WTC11 (cell line): ENCODE measurements around the gene LAMB4.

Source experiments
- ATF3 ChIP-seq: sonication (generic); formaldehyde crosslinking; conservative IDR thresholded peaks from 2 replicates; pipeline ENCODE4 v1.8.1; 2022; ENCODE audit warnings: mild to moderate bottlenecking, missing genetic modification reagents
- CREM ChIP-seq: sonication (generic); formaldehyde crosslinking; IDR thresholded peaks from 2 replicates; pipeline ENCODE4 v1.8.1; 2022; ENCODE audit warnings: mild to moderate bottlenecking, missing genetic modification reagents, moderate library complexity
- CTCF ChIP-seq: fragments of 200-600 bp; IDR thresholded peaks from 2 replicates; pipeline ENCODE4 v1.8.0; 2022; ENCODE audit warnings: antibody characterized with exemption
- ESRRA ChIP-seq: sonication (generic); formaldehyde crosslinking; IDR thresholded peaks from 2 replicates; pipeline ENCODE4 v1.8.1; 2022; ENCODE audit warnings: mild to moderate bottlenecking, missing genetic modification reagents, borderline replicate concordance
- JAZF1 ChIP-seq: fragments of 250-450 bp; sonication (Bioruptor Pico); IDR thresholded peaks from 2 replicates; pipeline ENCODE4 v1.9.0; 2021; ENCODE audit warnings: moderate library complexity, mild to moderate bottlenecking, inconsistent platforms
- NR2C2 ChIP-seq: sonication (generic); formaldehyde crosslinking; IDR thresholded peaks from 2 replicates; pipeline ENCODE4 v1.8.0; 2022; ENCODE audit warnings: mild to moderate bottlenecking, missing genetic modification reagents
- RELA ChIP-seq: sonication (generic); formaldehyde crosslinking; IDR thresholded peaks from 2 replicates; pipeline ENCODE4 v1.8.1; 2022; ENCODE audit warnings: missing genetic modification reagents, mild to moderate bottlenecking, borderline replicate concordance
- SMAD3 ChIP-seq: sonication (generic); formaldehyde crosslinking; IDR thresholded peaks from 2 replicates; pipeline ENCODE4 v1.8.0; 2022; ENCODE audit warnings: missing genetic modification reagents, mild to moderate bottlenecking, borderline replicate concordance
- TF ChIP-seq, protein P1 (sequence below): sonication (generic); formaldehyde crosslinking; IDR thresholded peaks from 2 replicates; pipeline ENCODE4 v1.8.1; 2023; ENCODE audit warnings: mild to moderate bottlenecking, missing genetic modification reagents
- TF ChIP-seq, protein P2 (sequence below): sonication (generic); formaldehyde crosslinking; IDR thresholded peaks from 2 replicates; pipeline ENCODE4 v1.8.0; 2022; ENCODE audit warnings: mild to moderate bottlenecking, missing genetic modification reagents
- TF ChIP-seq, protein P3 (sequence below): sonication (generic); formaldehyde crosslinking; IDR thresholded peaks from 2 replicates; pipeline ENCODE4 v1.8.0; 2023; ENCODE audit warnings: missing genetic modification reagents, mild to moderate bottlenecking, borderline replicate concordance

- TF ChIP-seq, protein P1, sequence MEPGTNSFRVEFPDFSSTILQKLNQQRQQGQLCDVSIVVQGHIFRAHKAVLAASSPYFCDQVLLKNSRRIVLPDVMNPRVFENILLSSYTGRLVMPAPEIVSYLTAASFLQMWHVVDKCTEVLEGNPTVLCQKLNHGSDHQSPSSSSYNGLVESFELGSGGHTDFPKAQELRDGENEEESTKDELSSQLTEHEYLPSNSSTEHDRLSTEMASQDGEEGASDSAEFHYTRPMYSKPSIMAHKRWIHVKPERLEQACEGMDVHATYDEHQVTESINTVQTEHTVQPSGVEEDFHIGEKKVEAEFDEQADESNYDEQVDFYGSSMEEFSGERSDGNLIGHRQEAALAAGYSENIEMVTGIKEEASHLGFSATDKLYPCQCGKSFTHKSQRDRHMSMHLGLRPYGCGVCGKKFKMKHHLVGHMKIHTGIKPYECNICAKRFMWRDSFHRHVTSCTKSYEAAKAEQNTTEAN (CRISPR knock-in tag), result no peak
- no peak for TF ChIP-seq CTCF
- TF ChIP-seq SMAD3 (CRISPR knock-in tag), result no peak
- TF ChIP-seq CREM (CRISPR knock-in tag), result no peak
- TF ChIP-seq JAZF1 (CRISPR knock-in tag), result no peak
- TF ChIP-seq ESRRA (CRISPR knock-in tag), result no peak
- TF ChIP-seq RELA (CRISPR knock-in tag), result no peak
- TF ChIP-seq NR2C2, result no peak
- no peak for TF ChIP-seq ATF3 (CRISPR knock-in tag)
- TF ChIP-seq, protein P2, sequence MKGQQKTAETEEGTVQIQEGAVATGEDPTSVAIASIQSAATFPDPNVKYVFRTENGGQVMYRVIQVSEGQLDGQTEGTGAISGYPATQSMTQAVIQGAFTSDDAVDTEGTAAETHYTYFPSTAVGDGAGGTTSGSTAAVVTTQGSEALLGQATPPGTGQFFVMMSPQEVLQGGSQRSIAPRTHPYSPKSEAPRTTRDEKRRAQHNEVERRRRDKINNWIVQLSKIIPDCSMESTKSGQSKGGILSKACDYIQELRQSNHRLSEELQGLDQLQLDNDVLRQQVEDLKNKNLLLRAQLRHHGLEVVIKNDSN (CRISPR knock-in tag), result no peak
- TF ChIP-seq, protein P3, sequence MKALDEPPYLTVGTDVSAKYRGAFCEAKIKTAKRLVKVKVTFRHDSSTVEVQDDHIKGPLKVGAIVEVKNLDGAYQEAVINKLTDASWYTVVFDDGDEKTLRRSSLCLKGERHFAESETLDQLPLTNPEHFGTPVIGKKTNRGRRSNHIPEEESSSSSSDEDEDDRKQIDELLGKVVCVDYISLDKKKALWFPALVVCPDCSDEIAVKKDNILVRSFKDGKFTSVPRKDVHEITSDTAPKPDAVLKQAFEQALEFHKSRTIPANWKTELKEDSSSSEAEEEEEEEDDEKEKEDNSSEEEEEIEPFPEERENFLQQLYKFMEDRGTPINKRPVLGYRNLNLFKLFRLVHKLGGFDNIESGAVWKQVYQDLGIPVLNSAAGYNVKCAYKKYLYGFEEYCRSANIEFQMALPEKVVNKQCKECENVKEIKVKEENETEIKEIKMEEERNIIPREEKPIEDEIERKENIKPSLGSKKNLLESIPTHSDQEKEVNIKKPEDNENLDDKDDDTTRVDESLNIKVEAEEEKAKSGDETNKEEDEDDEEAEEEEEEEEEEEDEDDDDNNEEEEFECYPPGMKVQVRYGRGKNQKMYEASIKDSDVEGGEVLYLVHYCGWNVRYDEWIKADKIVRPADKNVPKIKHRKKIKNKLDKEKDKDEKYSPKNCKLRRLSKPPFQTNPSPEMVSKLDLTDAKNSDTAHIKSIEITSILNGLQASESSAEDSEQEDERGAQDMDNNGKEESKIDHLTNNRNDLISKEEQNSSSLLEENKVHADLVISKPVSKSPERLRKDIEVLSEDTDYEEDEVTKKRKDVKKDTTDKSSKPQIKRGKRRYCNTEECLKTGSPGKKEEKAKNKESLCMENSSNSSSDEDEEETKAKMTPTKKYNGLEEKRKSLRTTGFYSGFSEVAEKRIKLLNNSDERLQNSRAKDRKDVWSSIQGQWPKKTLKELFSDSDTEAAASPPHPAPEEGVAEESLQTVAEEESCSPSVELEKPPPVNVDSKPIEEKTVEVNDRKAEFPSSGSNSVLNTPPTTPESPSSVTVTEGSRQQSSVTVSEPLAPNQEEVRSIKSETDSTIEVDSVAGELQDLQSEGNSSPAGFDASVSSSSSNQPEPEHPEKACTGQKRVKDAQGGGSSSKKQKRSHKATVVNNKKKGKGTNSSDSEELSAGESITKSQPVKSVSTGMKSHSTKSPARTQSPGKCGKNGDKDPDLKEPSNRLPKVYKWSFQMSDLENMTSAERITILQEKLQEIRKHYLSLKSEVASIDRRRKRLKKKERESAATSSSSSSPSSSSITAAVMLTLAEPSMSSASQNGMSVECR, result no peak
These were observed 78.7 kb downstream of the LAMB4 start for GRCh38 chr7:108051454-108051853.
